Neural cell (in vitro differentiated cells): ENCODE measurements around the gene LNX1. TPM values are rescaled to one million over a fixed set of nuclear protein-coding genes. Genes with fewer than 3 reads are reported as not detected.

Experiments used
- H2AFZ ChIP-seq: fragments of 200-600, 300-800 bp; sonication (generic), shearing (Covaris generic); 2 replicates; pipeline ENCODE4 v1.6.0; 2014; ENCODE audit warnings: low read depth, mild to moderate bottlenecking, antibody characterized with exemption, low read length, moderate library complexity
- H3F3A ChIP-seq: fragments of 200-600 bp; shearing (Covaris generic); 2 replicates; pipeline ENCODE4 v1.6.1; 2016; ENCODE audit warnings: mild to moderate bottlenecking, moderate library complexity, mixed read lengths, antibody characterized with exemption, low read length; ENCODE audit not compliant: insufficient read depth, poor library complexity, severe bottlenecking
- H3K27ac ChIP-seq: fragments of 200-600, 300-800 bp; sonication (generic), shearing (Covaris generic); 2 replicates; pipeline ENCODE4 v1.5.1; 2014; ENCODE audit warnings: mild to moderate bottlenecking, low read length, moderate library complexity
- H3K27me3 ChIP-seq: fragments of 300-800, 200-600 bp; sonication (generic), shearing (Covaris generic); 2 replicates; pipeline ENCODE4 v1.6.0; 2014; ENCODE audit warnings: mild to moderate bottlenecking, low read depth, low read length, moderate library complexity; ENCODE audit not compliant: insufficient read depth
- H3K36me3 ChIP-seq: fragments of 300-800, 200-600 bp; sonication (generic), shearing (Covaris generic); 2 replicates; pipeline ENCODE4 v1.5.1; 2014; ENCODE audit warnings: mild to moderate bottlenecking, antibody characterized with exemption, low read length, moderate library complexity; ENCODE audit not compliant: insufficient read depth
- H3K4me2 ChIP-seq: fragments of 300-800, 200-600 bp; sonication (generic), shearing (Covaris generic); 2 replicates; pipeline ENCODE4 v1.6.0; 2014; ENCODE audit warnings: mild to moderate bottlenecking, low read length
- H3K4me3 ChIP-seq: fragments of 300-800, 200-600 bp; sonication (generic), shearing (Covaris generic); 2 replicates; pipeline ENCODE4 v1.5.1; 2014; ENCODE audit warnings: mild to moderate bottlenecking, low read length, moderate library complexity
- H3K79me2 ChIP-seq: fragments of 200-600 bp; shearing (Covaris generic); replicated peaks from 2 replicates; pipeline ENCODE4 v1.6.0; 2014; ENCODE audit warnings: mild to moderate bottlenecking, low read length, moderate library complexity; ENCODE audit not compliant: insufficient read depth
- H3K9ac ChIP-seq: fragments of 300-800, 200-600 bp; sonication (generic), shearing (Covaris generic); 2 replicates; pipeline ENCODE4 v1.6.1; 2016; ENCODE audit warnings: mild to moderate bottlenecking, low read length, mixed read lengths
- H3K9me2 ChIP-seq: fragments of 200-600 bp; shearing (Covaris generic); 2 replicates; pipeline ENCODE4 v1.6.1; 2016; ENCODE audit warnings: mild to moderate bottlenecking, low read length, mixed read lengths; ENCODE audit not compliant: insufficient read depth
- H3K9me3 ChIP-seq: fragments of 200-600, 300-800 bp; sonication (generic), shearing (Covaris generic); 2 replicates; pipeline ENCODE4 v1.6.1; 2016; ENCODE audit warnings: mild to moderate bottlenecking, mixed run types, low read length, moderate library complexity, mixed read lengths
- H4K20me1 ChIP-seq: fragments of 200-600 bp; shearing (Covaris generic); 2 replicates; pipeline ENCODE4 v1.6.1; 2016; ENCODE audit warnings: mild to moderate bottlenecking, mixed run types; ENCODE audit not compliant: insufficient read depth
- CTCF ChIP-seq: fragments of 450-650 bp; IDR thresholded peaks from 2 replicates; pipeline ENCODE4 v1.5.1; 2014; ENCODE audit warnings: antibody characterized with exemption, mild to moderate bottlenecking, moderate library complexity; ENCODE audit not compliant: poor library complexity, severe bottlenecking
- EP300 ChIP-seq: fragments of 450-650 bp; conservative IDR thresholded peaks from 2 replicates; pipeline ENCODE4 v1.6.1; 2014; ENCODE audit warnings: antibody characterized with exemption, mild to moderate bottlenecking, moderate library complexity; ENCODE audit not compliant: poor library complexity, severe bottlenecking
- EZH2 ChIP-seq: fragments of 200-600, 300-800 bp; shearing (Covaris generic), sonication (generic); IDR thresholded peaks from 2 replicates; pipeline ENCODE4 v1.6.1; 2014; ENCODE audit warnings: antibody characterized with exemption, low read length, borderline replicate concordance, mild to moderate bottlenecking; ENCODE audit not compliant: insufficient read depth, poor library complexity, severe bottlenecking
- MXI1 ChIP-seq: fragments of 450-650 bp; conservative IDR thresholded peaks from 2 replicates; pipeline ENCODE4 v1.6.1; 2014; ENCODE audit warnings: antibody characterized with exemption, mild to moderate bottlenecking; ENCODE audit not compliant: poor library complexity, severe bottlenecking
- POLR2AphosphoS5 ChIP-seq: IDR thresholded peaks from 2 replicates; pipeline ENCODE4 v1.6.1; 2012
- RAD21 ChIP-seq: fragments of 450-650 bp; conservative IDR thresholded peaks from 2 replicates; pipeline ENCODE4 v1.6.1; 2014; ENCODE audit warnings: antibody characterized with exemption, mild to moderate bottlenecking, moderate library complexity
- REST ChIP-seq: IDR thresholded peaks from 2 replicates; pipeline ENCODE4 v1.6.1; 2012; ENCODE audit warnings: borderline replicate concordance
- SMC3 ChIP-seq: fragments of 450-650 bp; conservative IDR thresholded peaks from 2 replicates; pipeline ENCODE4 v1.6.1; 2014; ENCODE audit warnings: antibody characterized with exemption, mild to moderate bottlenecking, moderate library complexity; ENCODE audit not compliant: poor library complexity
- TAF1 ChIP-seq: IDR thresholded peaks from 2 replicates; pipeline ENCODE4 v1.6.1; 2012; ENCODE audit warnings: low read depth
- polyA plus RNA-seq: library from polyadenylated mRNA; depleted of rRNA; stranded (reverse); fragments of >200 nt; gene quantifications from 2 replicates; pipeline ENCODE4 v1.2.3, GENCODE V29; 2014

LNX1 gene
- polyA plus RNA-seq, 1 donor from 2014 or later, result 3.4 TPM

- H3K27ac ChIP-seq, result no peak overlapping the region
- H2AFZ ChIP-seq, result no peak overlapping the region
- H4K20me1 ChIP-seq, result no peaks in the 10 kb centered on the region
- H3K27me3 ChIP-seq, result no peaks in the 10 kb centered on the region
- no peaks in the 10 kb centered on the region for H3K79me2 ChIP-seq
- H3K9me3 ChIP-seq, result no peaks in the 10 kb centered on the region
- H3K9me2 ChIP-seq, result no peaks in the 10 kb centered on the region
- H3F3A ChIP-seq, result no peaks in the 10 kb centered on the region
- no peak overlapping the region for H3K4me2 ChIP-seq
- H3K9ac ChIP-seq, result no peak overlapping the region
- H3K4me3 ChIP-seq, result no peak overlapping the region
- no peak for TF ChIP-seq MXI1
- no peak for TF ChIP-seq CTCF
- TF ChIP-seq EP300, result no peak
- no peak for TF ChIP-seq EZH2
- no peak for TF ChIP-seq POLR2AphosphoS5
- TF ChIP-seq SMC3, result no peak
- TF ChIP-seq RAD21, result no peak
- no peak for TF ChIP-seq TAF1
- no peak for TF ChIP-seq REST
- H3K36me3 ChIP-seq, result no peaks in the 10 kb centered on the region
Measured at GRCh38 chr4:53507671-53508286, 83.5 kb downstream of the LNX1 start.

- H3K4me2 ChIP-seq, result no peak overlapping the region
- no peaks in the 10 kb centered on the region for H3K9me3 ChIP-seq
- H3K4me3 ChIP-seq, result no peak overlapping the region
- no peak for TF ChIP-seq CTCF
- H2AFZ ChIP-seq, result no peak overlapping the region
- no peaks in the 10 kb centered on the region for H3K27me3 ChIP-seq
- no peak overlapping the region for H3K9ac ChIP-seq
- no peak overlapping the region for H3K27ac ChIP-seq
- H3K9me2 ChIP-seq, result no peaks in the 10 kb centered on the region
- H3F3A ChIP-seq, result no peaks in the 10 kb centered on the region
- no peaks in the 10 kb centered on the region for H3K36me3 ChIP-seq
- H3K79me2 ChIP-seq, result no peaks in the 10 kb centered on the region
- H4K20me1 ChIP-seq, result no peaks in the 10 kb centered on the region
Measured at GRCh38 chr4:53507058-53507457, 84.2 kb downstream of the LNX1 start.
